K562 (cell line): Measurements from ENCODE around the gene COPS6. TPM values are rescaled to one million over a fixed set of nuclear protein-coding genes. Genes with fewer than 3 reads are reported as not detected.

Source experiments
- CCNT2 ChIP-seq: IDR thresholded peaks from 2 replicates; pipeline ENCODE4 v1.6.1; 2011; ENCODE audit warnings: borderline replicate concordance, low read depth, mild to moderate bottlenecking, moderate library complexity, mixed read lengths, low read length; ENCODE audit not compliant: insufficient read length; ENCODE audit errors: extremely low read depth
- CREM ChIP-seq: IDR thresholded peaks from 2 replicates; pipeline ENCODE4 v1.6.1; 2014; ENCODE audit warnings: antibody characterized with exemption, low read depth
- HNRNPLL ChIP-seq: fragments of 200-400 bp; formaldehyde crosslinking; IDR thresholded peaks from 2 replicates; pipeline ENCODE4 v1.6.1; 2017; ENCODE audit warnings: low read length, low read depth, mild to moderate bottlenecking; ENCODE audit not compliant: poor library complexity, severe bottlenecking
- IFI16 ChIP-seq: fragments of 250-450 bp; sonication (Bioruptor Pico); IDR thresholded peaks from 2 replicates; pipeline ENCODE4 v2.1.2; 2022; ENCODE audit warnings: mild to moderate bottlenecking, inconsistent platforms
- KDM5B ChIP-seq: fragments of 200-600 bp; sonication (generic); IDR thresholded peaks from 2 replicates; pipeline ENCODE4 v1.6.1; 2012; ENCODE audit warnings: low read depth, mild to moderate bottlenecking, moderate library complexity, low read length, control low read depth, inconsistent platforms; ENCODE audit not compliant: insufficient replicate concordance
- NFIC ChIP-seq: fragments of 450-650 bp; IDR thresholded peaks from 2 replicates; pipeline ENCODE4 v1.6.1; 2017; ENCODE audit warnings: mild to moderate bottlenecking, inconsistent platforms
- SIX5 ChIP-seq, 2 experiments: IDR thresholded peaks; 2 replicates each; pipeline ENCODE4 v1.6.1; 2011; ENCODE audit warnings: low read length in 2 of 2, borderline replicate concordance in 1 of 2, low read depth in 1 of 2, mild to moderate bottlenecking in 1 of 2, moderate library complexity in 1 of 2; ENCODE audit not compliant: insufficient read depth in 1 of 2
- SMAD2 ChIP-seq: fragments of 150-350 bp; IDR thresholded peaks from 2 replicates; pipeline ENCODE4 v1.6.1; 2014; ENCODE audit warnings: low read depth, mild to moderate bottlenecking, low read length
- ZFP1 ChIP-seq: fragments of 450-650 bp; formaldehyde crosslinking; IDR thresholded peaks from 2 replicates; pipeline ENCODE4 v1.4.0; 2020; ENCODE audit warnings: mild to moderate bottlenecking, mixed read lengths
- ZKSCAN1 ChIP-seq: fragments of 150-350 bp; IDR thresholded peaks from 2 replicates; pipeline ENCODE4 v1.6.1; 2016; ENCODE audit warnings: low read depth, low read length
- ZNF253 ChIP-seq: fragments of 250-450 bp; sonication (Bioruptor Pico); conservative IDR thresholded peaks from 2 replicates; pipeline ENCODE4 v1.6.1; 2021; ENCODE audit warnings: mild to moderate bottlenecking
- ZNF431 ChIP-seq: sonication (generic); formaldehyde crosslinking; IDR thresholded peaks from 2 replicates; pipeline ENCODE4 v1.8.0; 2022; ENCODE audit warnings: mild to moderate bottlenecking, missing genetic modification reagents
- polyA plus RNA-seq, 8 experiments: library from polyadenylated mRNA; depleted of rRNA in 4 of 8; stranded (reverse) in 5 of 8; unstranded in 3 of 8; fragments of >200 nt; fragmentation: Nextera tagmentation in 2 of 8; fragmentation: Illumina TruSeq in 1 of 8; extraction: Ambion mirVana in 2 of 8; extraction: Trizol in 1 of 8; gene quantifications; 2 replicates each; pipeline versions ENCODE4 v1.2.1 to v1.2.3, GENCODE V29; 2011 to 2014; ENCODE audit warnings: inconsistent platforms in 1 of 8, missing spikeins in 1 of 8
- total RNA-seq, 7 experiments: library from RNA; depleted of rRNA in 6 of 7; stranded (reverse); fragments of >200 nt in 6 of 7; fragmentation: Illumina TruSeq in 2 of 7; extraction: Trizol in 2 of 7; gene quantifications; 2 replicates each; pipeline versions ENCODE4 v1.2.1 to v1.2.3, GENCODE V29; 2011 to 2021; ENCODE audit warnings: low replicate concordance in 1 of 7
- TF ChIP-seq, protein P1 (sequence below): sonication (generic); formaldehyde crosslinking; IDR thresholded peaks from 2 replicates; pipeline ENCODE4 v1.8.0; 2022; ENCODE audit warnings: mild to moderate bottlenecking, low read depth, missing genetic modification reagents
- TF ChIP-seq, protein P2 (sequence below): IDR thresholded peaks from 2 replicates; pipeline ENCODE4 v1.6.1; 2011; ENCODE audit not compliant: insufficient read length; ENCODE audit errors: extremely low read depth
- TF ChIP-seq, protein P3 (sequence below): fragments of 450-650 bp; IDR thresholded peaks from 2 replicates; pipeline ENCODE4 v1.6.1; 2016; ENCODE audit warnings: low read depth, mild to moderate bottlenecking, moderate library complexity
- TF ChIP-seq, protein P4 (sequence below): fragments of 450-650 bp; IDR thresholded peaks from 2 replicates; pipeline ENCODE4 v1.6.1; 2016; ENCODE audit warnings: low read depth

COPS6 gene
- total and polyA plus RNA-seq, 9 of the 15 experiments (the other 6 are each of a cell fraction or from before 2014, with no cell fraction given) = 63.0 to 331 (median 168) TPM

DNA sequence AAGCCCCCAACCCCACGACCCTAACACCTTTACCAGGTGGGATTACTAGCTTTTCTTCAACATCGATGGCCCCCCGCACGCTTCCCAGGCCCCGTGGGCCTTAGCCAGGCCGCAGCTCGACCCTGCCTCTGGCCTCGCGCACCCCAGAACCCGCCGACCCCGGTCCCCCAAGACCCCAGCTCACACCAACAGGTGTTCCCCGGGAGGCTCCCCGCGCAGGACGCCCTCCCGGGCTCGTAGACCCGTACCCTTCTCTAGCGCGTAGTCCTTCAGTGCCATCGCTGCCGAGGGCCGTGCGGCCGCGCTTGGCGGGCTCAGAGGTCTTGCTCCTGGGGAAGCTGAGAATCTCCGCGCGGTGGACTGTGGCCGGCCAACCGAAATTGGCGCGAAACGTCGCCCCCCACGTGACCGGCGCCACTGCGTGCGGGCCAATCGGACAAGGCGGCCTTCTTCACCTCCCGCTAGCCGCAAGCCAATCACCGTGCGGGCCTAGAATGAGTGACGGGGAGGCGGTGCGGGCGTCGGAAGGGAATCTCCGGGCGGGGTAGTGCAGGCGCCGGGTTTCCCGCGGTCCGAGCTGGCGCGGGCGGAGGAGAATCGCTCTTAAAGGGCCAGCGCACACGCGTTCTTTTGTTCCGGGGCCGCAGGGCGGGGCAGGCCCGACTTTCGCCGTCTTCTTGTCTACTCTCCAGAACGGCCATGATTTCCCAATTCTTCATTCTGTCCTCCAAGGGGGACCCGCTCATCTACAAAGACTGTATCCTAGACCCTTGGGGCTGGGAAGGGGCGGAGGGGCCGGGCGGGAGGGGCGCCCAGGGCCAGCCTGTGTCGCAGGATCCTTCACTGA lies 12.5 kb downstream of the COPS6 start, which contains the start of the genes AP4M1 and MCM7 (continued):
- TF ChIP-seq ZKSCAN1 = peak; percentile 41; the same call in 1 of the 2 replicates
- TF ChIP-seq ZFP1 (CRISPR knock-in tag) = no peak
- 0 out of 2 replicates have a peak, but pooled peaks have one; percentile 29 for TF ChIP-seq NFIC
- peak; percentile 52 for TF ChIP-seq KDM5B
- TF ChIP-seq IFI16 (CRISPR knock-in tag) = no peak
- peak; percentile 74 for TF ChIP-seq HNRNPLL
- no peak for TF ChIP-seq SIX5 (IDR thresholded peaks at IDR 0.05; ENCODE audit: borderline replicate concordance in 1 of 2, insufficient read depth in 1 of 2, low read depth in 1 of 2, low read length in 2 of 2)
- peak; percentile 89 for TF ChIP-seq CREM
- no peak for TF ChIP-seq SMAD2
- TF ChIP-seq, protein P1, sequence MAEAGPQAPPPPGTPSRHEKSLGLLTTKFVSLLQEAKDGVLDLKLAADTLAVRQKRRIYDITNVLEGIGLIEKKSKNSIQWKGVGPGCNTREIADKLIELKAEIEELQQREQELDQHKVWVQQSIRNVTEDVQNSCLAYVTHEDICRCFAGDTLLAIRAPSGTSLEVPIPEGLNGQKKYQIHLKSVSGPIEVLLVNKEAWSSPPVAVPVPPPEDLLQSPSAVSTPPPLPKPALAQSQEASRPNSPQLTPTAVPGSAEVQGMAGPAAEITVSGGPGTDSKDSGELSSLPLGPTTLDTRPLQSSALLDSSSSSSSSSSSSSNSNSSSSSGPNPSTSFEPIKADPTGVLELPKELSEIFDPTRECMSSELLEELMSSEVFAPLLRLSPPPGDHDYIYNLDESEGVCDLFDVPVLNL (CRISPR knock-in tag) = peak; percentile 96
- TF ChIP-seq, protein P2, sequence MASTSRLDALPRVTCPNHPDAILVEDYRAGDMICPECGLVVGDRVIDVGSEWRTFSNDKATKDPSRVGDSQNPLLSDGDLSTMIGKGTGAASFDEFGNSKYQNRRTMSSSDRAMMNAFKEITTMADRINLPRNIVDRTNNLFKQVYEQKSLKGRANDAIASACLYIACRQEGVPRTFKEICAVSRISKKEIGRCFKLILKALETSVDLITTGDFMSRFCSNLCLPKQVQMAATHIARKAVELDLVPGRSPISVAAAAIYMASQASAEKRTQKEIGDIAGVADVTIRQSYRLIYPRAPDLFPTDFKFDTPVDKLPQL = no peak
- TF ChIP-seq, protein P3, sequence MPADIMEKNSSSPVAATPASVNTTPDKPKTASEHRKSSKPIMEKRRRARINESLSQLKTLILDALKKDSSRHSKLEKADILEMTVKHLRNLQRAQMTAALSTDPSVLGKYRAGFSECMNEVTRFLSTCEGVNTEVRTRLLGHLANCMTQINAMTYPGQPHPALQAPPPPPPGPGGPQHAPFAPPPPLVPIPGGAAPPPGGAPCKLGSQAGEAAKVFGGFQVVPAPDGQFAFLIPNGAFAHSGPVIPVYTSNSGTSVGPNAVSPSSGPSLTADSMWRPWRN = peak; percentile 36; the same call in 1 of the 2 replicates
- peak; percentile 76 for TF ChIP-seq CCNT2
- TF ChIP-seq, protein P4, sequence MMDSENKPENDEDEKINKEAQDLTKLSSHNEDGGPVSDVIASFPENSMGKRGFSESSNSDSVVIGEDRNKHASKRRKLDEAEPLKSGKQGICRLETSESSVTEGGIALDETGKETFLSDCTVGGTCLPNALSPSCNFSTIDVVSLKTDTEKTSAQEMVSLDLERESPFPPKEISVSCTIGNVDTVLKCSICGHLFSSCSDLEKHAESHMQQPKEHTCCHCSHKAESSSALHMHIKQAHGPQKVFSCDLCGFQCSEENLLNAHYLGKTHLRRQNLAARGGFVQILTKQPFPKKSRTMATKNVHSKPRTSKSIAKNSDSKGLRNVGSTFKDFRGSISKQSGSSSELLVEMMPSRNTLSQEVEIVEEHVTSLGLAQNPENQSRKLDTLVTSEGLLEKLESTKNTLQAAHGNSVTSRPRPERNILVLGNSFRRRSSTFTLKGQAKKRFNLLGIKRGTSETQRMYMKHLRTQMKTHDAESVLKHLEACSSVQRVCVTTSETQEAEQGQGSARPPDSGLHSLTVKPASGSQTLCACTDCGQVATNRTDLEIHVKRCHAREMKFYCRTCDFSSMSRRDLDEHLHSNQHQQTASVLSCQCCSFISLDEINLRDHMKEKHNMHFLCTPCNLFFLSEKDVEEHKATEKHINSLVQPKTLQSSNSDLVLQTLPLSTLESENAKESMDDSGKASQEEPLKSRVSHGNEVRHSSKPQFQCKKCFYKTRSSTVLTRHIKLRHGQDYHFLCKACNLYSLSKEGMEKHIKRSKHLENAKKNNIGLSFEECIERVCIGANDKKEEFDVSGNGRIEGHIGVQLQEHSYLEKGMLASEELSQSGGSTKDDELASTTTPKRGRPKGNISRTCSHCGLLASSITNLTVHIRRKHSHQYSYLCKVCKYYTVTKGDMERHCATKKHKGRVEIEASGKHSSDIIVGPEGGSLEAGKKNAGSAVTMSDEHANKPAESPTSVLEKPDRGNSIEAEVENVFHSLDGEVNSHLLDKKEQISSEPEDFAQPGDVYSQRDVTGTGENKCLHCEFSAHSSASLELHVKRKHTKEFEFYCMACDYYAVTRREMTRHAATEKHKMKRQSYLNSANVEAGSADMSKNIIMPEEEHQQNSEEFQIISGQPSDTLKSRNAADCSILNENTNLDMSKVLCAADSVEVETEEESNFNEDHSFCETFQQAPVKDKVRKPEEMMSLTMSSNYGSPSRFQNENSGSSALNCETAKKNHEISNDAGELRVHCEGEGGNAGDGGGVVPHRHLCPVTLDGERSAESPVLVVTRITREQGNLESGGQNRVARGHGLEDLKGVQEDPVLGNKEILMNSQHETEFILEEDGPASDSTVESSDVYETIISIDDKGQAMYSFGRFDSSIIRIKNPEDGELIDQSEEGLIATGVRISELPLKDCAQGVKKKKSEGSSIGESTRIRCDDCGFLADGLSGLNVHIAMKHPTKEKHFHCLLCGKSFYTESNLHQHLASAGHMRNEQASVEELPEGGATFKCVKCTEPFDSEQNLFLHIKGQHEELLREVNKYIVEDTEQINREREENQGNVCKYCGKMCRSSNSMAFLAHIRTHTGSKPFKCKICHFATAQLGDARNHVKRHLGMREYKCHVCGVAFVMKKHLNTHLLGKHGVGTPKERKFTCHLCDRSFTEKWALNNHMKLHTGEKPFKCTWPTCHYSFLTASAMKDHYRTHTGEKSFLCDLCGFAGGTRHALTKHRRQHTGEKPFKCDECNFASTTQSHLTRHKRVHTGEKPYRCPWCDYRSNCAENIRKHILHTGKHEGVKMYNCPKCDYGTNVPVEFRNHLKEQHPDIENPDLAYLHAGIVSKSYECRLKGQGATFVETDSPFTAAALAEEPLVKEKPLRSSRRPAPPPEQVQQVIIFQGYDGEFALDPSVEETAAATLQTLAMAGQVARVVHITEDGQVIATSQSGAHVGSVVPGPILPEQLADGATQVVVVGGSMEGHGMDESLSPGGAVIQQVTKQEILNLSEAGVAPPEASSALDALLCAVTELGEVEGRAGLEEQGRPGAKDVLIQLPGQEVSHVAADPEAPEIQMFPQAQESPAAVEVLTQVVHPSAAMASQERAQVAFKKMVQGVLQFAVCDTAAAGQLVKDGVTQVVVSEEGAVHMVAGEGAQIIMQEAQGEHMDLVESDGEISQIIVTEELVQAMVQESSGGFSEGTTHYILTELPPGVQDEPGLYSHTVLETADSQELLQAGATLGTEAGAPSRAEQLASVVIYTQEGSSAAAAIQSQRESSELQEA = no peak
- TF ChIP-seq ZNF431 = no peak
- TF ChIP-seq ZNF253 (CRISPR knock-in tag) = no peak
